Islet precursor cell (in vitro differentiated cells): ENCODE data around the gene PHF8.

Experiments used
- DNase-seq: peaks from one replicate; pipeline ENCODE4 v3.0.0-alpha.2; 2018

The PHF8 gene

DNA sequence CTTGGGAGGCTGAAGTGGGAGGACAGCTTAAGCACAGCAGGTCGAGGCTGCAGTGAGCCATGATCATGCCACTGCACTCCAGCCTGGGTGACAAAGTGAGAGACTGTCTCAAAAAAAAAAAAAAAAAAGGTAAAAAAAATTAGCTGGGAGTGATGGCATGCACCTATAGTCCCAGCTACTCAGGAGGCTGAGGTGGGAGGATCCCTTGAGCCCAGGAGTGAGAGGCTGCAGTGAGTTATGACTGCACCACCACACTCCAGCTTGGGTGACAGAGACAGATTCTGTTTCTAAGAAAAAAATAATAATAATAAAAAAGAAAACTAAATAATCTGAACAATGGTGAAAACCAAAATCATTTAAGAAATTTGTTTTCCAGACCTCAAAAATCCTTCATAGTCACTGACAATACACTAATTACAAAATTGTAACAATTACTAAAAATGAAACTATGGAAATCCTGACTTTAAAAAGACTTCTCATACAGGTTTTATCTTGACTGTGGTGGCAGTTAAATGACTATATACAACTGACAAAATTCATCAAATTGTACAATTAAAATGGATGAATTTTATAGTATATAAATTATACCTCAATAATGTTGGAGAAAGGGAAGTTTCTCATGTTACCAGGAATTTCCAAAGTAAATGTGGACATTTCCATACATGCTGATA, 31.3 kb downstream of the PHF8 start:
- DNase-seq, result no peak

DNA sequence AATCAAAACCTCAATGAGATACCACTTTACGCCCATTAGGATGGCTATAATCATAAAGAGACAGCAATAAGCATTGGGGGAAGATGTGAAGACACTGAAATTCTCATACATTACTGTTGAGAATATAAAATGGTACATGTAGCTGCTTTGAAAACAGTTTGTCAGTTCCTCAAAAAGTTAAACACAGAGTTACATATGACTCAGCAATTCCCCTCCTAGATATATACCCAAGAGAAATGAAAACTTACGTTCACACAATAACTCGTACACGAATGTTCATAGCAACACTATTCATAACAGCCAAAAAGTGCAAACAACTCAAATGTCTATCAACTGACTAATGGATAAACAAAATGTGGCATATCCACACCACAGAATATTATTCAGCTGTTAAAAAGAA, 36.6 kb downstream of the PHF8 start:
- DNase-seq, result no peak

DNA sequence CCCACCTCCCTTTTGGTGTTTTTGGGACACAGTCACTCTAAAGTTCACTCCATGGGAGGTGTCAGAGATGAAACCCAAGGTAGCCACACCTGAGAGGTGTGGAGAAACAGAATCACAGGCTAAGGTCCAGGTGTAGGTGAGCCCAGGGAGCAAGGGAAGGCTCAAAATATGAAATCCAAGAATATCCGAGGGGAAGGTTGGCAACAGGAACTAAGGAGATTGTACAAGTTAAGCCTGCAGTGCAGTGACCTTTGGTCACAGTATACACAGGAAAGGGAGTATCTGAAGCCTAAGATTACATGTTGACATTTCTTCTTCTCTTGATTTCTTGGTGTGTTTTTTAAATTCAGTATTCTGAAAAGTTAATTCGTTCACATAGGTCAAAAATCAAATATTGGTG, 46.5 kb downstream of the PHF8 start:
- DNase-seq, result no peak

DNA sequence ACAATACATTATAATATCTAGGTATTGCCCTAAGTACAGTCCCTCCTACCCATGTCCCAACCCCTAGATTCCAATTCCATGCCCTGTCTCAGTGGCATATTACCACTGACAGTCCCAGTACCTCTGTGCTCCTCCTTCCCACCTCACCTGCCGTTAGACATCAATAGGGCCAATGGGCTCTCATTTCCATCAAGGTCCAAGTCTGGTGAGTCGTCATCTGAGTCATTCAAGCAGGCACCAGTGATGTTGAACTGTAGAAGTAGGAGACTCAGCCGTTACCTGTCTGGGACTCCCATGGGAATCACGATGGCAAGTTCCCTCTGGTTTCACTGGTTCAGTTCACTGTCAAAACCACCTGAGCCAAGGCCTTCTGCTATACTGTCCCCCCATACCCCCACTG, 51.7 kb downstream of the PHF8 start:
- DNase-seq, result no peak

DNA sequence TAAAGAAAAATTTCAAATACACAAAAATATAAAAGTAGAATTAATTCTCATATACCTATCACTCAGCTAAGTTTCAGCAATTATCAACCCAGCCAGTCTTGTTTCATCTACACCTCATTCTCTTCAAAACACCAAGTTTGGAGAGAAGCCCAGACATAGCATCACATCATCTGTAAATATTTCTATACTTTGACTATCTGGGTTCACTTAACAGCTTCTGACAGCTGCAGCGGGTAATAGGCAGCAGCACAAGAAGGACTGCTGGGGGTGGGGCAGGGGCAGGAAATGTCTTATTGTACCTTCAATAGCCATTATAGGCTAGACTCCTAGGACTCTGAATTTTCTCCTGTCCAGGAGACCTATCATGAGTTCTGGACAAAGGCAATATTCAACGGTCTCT, 54.1 kb downstream of the PHF8 start:
- no peak for DNase-seq

DNA sequence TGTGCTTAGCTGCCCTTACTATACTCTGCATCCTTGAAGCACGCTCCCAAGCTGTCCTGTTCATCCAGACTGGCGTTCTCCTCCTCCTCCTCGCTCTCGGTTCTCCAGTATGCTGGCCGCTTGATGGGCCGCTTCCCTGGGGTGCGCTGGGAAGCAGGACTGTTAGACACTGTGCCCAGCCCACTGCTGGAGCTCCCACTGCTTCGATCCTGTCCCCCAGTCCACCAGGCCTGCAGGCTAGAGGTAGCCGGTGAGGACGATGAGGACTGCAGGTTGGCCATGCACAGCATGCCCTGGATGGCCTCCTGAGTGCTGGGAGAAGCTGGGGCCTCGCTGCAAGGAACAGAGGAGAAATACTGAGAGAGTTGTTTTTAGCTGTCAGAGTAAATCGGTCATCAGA, 59.4 kb downstream of the PHF8 start:
- no peak for DNase-seq

DNA sequence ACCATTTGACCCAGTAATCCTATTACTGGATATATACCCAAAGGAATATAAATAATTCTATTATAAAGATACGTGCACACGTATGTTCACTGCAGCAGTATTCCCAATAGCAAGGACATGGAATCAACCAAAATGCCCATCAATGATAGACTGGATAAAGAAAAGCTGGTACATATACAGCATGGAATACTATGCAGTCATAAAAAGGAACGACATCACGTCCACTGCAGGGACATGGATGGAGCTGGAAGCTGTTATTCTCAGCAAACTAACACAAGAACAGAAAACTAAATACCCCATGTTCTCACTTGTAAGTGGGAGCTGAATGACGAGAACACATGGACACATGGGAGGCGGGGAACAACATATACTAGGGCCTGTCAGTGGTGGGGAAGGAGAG, 69.7 kb downstream of the PHF8 start:
- no peak for DNase-seq

DNA sequence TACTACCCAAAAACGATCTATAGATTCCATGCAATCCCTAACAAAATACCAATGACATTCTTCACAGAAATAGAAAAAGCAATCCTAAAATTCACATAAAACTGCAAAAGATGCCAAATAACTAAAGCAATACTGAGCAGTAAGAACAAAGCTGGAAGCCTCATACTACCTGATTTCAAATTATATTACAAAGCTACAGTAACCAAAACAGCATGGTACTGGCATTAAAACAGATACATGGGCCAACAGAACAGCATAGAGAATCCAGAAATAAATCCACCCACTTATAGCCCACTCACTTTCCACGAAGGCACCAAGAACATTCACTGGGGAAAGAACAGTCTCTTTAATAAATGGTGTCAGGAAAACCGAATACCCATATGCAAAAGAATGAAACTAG, 74.7 kb downstream of the PHF8 start:
- no peak for DNase-seq

DNA sequence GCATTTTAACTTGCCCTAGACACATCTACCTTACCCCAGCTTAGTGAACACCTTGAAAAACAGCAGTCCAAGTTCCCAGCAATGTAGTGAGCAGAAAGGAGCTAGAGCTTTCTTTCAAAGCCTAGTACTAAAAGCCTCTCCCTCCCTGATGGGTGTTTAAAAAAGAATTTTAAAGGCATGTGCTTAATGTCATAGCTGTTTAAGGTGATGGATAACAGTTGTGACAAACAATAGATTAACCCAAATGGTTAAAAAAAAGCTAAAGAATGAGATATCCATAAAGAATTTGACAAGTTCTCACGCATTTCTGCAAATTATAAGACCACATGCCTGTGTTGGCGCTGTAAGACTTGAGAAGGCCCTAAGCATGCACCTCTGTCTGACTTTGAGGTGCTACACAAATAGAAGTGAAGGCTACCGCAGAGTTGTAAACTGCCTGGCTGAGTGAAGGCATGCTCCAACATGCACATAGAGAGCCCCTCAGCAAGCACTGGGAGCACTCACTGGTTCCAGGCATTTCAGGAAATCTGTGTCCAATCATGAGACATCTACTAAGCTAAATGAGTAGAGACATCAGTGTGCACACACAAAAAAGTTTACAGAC, 94.0 kb downstream of the PHF8 start:
- DNase-seq, result no peak

DNA sequence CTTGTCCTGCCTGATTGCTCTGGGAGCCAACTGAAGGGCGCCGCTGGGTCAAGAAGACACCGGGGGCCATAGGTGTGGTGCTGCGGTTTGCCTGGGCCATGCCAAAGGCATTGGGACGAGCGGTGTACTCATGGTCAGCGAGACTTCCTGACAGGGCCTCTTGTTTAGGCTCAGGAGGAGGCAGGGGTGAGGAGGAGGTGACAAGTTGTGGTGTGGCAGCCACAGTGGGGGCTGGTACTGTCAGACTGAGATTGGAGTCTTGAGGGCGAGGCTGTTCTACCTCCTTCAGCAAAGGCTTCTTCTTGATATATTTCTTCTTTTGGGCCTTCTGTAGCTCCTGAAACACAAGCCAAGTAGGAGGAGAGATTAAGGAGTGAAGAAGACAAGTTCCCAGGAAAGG, 104.1 kb downstream of the PHF8 start:
- DNase-seq, result no peak

DNA sequence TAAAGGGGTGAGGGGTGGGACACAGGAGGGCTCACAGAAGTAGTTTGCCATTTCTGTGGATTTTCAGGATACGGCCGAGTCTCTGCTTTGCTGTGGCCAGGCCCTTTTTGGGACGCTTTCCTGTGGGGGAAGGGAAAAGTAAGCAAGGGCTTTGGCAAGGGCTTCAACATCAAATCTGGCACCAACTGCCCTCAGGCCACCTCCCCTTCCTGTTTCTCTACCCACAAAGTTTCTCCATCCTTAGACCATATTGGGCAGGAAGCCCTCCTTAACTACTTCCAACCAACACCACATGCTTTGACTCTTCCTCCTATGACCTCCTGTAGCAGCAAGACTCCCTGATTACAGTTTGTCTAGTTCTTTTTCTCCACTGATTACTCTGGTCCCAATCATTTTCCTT, 105.1 kb downstream of the PHF8 start:
- DNase-seq, result no peak

DNA sequence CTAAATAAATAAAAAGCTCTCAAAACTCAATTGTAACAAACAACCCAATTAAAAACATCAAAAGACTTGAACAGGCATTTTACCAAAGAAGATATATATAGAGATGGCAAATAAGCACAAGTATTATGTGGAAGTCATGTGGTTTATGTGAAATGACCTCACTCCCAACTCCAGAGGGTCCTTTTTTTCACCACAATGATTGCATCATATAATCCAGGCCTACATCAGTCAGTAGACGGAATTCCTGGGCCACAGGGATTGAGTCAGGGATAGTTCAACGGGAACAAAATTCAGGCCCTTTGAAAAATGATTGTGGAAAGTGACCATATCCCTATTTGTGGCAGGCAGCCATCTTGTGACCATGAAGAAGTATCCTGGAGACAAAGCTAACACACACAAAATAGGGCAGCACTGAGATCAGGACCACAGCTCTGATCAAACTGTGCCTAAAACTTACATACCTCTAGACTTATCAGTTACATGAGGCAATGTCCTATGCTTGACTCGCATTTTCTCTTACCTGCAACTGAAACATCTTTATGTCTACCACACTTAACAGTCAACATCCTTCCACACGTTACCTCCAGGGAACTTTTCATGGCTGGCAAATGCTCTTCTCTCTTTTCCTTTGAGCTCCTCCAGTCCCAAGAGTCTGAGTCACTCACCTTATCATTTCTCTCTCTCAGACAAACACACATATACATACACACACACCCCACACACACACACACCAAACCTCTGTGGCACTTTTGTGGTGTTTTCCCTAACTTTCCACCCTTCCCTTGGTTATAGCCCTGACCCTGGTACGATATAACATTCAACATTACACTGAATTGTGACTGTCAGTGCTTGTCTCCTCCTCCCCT, 113.5 kb downstream of the PHF8 start:
- DNase-seq, result no peak

DNA sequence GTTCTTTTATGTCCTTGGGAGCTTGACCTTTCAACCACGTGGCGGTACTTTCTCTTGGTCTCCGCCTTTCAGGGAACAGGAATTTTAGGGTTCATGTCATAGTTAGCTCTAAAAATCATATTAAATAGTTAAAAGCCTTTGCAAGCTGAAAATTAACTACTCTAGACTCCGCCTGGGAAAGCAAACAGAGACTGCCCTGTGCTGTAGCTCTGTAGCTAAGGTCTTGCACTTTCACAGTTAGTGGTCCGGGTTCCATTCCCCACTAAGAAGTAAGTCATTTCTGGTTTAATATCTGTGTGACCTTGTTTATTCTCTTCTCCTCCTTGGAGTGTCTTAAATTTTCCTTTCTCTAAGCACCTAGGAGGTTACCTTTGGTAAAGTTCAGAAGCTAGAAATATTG, 118.2 kb downstream of the PHF8 start:
- DNase-seq, result no peak

DNA sequence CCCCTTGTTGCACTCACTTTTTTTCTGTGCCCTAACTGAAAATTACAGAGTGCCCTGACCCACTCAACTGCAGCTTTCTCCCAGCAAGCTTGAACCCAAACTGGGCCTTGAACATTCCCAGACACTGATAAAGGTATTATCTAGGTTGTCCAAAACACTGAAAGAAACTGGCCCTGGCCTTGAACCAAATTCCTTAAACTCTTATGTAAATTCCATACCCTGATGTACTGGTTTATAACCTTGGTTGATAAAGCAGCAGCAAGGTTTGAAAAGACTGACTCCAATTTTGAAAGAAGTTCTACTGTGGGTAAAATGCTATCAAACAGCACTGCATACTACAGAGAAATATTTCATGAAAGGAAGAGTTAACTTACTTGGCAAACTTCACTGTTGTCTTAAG, 125.6 kb downstream of the PHF8 start:
- no peak for DNase-seq

DNA sequence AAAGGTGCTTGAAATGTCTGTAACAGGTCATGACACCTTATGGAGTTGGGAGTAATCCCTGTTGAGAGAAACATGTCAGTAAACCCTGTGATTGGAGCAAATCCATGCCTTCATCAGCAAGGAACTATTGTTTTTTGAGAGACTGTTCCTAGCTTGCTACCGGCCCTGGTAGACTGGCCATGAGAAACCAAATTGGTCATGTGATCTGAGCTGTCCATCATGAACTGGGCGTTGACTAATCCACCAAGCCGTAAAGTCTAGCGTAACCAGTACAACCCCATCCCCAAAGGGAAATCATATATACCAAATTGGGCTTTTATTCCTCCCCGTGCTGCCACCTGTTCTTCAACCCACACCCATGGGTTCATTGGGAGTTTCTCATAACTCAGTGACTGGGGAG, 143.7 kb downstream of the PHF8 start:
- no peak for DNase-seq

DNA sequence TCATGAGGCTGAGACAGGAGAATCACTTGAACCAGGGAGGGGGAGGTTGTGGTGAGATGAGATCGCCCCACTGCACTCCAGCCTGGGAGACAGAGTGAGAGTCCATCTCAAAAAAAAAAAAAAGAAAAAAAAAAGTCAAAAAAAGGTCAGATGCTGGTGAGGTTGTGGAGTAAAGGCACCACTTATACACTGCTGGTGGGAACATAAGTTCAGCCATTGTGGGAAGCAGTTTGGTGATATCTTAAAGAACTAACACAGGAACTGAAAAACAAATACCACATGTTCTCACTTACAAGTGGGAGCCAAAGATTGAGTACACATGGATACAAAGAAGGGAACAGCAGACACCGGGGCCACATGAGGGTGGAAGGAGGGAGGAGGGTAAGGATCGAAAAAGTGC, 149.0 kb downstream of the PHF8 start:
- no peak for DNase-seq
